ENCODE data around the gene CCDC102B. TPM values are rescaled to one million over a fixed set of nuclear protein-coding genes. Genes with fewer than 3 reads are reported as not detected.

CCDC102B gene
- total RNA-seq, 1 donor from 2014 or later: 6.1 TPM

DNA sequence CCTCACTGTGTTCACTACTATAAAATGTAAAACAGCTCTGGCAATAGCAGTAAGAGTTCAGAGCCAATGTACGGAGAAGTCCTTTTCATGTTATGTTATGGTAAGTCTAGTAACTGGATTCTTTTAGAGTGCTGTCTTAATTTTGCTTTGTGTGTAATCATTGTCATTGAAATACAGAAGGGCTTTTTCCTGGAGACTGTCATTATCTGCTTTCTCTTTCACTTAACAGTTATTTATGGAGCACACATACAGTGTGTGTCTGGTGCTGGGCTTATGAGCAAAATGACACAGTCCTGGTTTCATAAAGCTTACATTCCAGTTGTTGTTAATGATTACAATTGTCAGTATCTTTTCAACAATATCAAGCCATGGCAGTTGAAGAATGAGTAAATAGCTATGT, 95.5 kb downstream of the CCDC102B start:
- Histone ChIP-seq H3K27ac (replicated peaks) (no peak overlapping the region), H3K27me3 (ENCODE audit: low read depth) (no peaks in the 10 kb centered on the region), H3K9me3 (replicated peaks) (no peaks in the 10 kb centered on the region), H3K4me1 (peaks cover 8% of the 10 kb centered on the region), H3K4me3 (no peak overlapping the region), H3K36me3 (no peaks in the 10 kb centered on the region)
- intact Hi-C loops (cut with micrococcal nuclease): no loop called here
- DNase-seq: no peak
- TF ChIP-seq, protein P1, sequence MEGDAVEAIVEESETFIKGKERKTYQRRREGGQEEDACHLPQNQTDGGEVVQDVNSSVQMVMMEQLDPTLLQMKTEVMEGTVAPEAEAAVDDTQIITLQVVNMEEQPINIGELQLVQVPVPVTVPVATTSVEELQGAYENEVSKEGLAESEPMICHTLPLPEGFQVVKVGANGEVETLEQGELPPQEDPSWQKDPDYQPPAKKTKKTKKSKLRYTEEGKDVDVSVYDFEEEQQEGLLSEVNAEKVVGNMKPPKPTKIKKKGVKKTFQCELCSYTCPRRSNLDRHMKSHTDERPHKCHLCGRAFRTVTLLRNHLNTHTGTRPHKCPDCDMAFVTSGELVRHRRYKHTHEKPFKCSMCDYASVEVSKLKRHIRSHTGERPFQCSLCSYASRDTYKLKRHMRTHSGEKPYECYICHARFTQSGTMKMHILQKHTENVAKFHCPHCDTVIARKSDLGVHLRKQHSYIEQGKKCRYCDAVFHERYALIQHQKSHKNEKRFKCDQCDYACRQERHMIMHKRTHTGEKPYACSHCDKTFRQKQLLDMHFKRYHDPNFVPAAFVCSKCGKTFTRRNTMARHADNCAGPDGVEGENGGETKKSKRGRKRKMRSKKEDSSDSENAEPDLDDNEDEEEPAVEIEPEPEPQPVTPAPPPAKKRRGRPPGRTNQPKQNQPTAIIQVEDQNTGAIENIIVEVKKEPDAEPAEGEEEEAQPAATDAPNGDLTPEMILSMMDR (IDR thresholded peaks at IDR 0.05; ENCODE audit: borderline replicate concordance): no peak

DNA sequence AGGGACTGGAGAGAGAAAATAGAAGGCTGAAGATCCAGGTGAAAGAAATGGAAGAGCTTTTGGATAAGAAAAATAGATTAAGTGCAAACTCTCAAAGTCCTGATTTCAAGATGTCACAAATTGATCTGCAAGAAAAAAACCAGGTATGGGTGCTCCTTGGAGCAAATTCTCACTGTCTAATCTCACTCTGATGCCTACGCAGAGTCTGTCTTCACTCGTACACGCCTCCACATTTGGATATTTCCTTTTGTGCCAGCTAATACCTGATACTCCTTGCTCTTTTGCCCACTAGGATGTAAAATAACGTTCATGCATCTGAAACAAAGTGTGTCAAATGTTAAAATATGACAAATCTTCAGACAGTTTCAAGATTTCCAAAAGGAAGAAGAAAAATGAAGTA, 99.4 kb downstream of the CCDC102B start:
- DNase-seq: no peak
- H3K4me1 ChIP-seq: peaks cover 8% of the 10 kb centered on the region
- H3K27me3 ChIP-seq (ENCODE audit: low read depth): no peaks in the 10 kb centered on the region
- no peaks in the 10 kb centered on the region for H3K36me3 ChIP-seq
- TF ChIP-seq, protein P1 (IDR thresholded peaks at IDR 0.05; ENCODE audit: borderline replicate concordance): no peak
- intact Hi-C loops (cut with micrococcal nuclease): no loop called here
- no peak overlapping the region for H3K27ac ChIP-seq (replicated peaks)
- H3K4me3 ChIP-seq: no peak overlapping the region
- H3K9me3 ChIP-seq (replicated peaks): no peaks in the 10 kb centered on the region

DNA sequence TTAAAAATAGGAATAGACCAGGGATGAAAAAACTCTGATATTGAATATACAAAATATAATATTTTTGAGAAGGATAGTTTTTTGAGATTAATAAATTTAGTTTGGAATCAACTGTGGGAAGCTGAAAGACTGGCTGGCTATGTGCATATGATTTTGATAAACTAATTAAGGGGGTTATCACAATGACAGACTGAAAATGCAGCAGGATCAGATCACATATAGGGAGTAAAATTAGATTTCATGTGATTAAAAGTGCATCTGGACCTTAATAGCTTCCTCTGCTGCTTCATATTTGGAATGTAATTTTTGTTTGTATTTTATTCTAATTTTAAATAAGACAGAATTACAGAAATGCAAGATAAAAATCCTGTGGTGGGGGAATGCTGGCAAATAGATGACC, 111.7 kb downstream of the CCDC102B start:
- Histone ChIP-seq H3K27me3 (ENCODE audit: low read depth) (no peaks in the 10 kb centered on the region), H3K4me1 (no peaks in the 10 kb centered on the region), H3K36me3 (no peaks in the 10 kb centered on the region), H3K9me3 (replicated peaks) (no peaks in the 10 kb centered on the region), H3K27ac (replicated peaks) (no peak overlapping the region), H3K4me3 (no peak overlapping the region)
- TF ChIP-seq, protein P1 (IDR thresholded peaks at IDR 0.05; ENCODE audit: borderline replicate concordance): no peak
- no peak for DNase-seq
- intact Hi-C loops (cut with micrococcal nuclease): no loop called here

DNA sequence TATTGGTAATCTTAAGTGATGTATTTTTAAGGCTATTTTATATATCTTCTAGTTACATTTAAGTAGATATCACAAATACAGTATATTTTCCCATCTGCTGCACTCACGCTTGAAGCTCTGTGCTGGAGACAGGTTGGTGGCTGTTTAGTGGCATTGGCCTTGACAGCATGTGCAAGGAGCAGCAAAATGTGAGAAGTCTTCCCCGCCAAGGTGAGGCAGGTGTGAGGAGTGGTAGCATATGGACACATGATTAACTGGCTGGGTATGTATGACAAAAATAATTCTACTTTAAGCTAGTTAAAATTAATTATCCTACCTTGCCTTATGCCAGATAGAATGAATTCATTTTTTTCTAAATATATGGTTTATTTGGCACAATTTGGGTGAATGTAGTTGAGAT, 117.2 kb downstream of the CCDC102B start:
- DNase-seq: no peak

GRCh38 chr18:68916734-68917133, 118.9 kb downstream of the CCDC102B start:
- Histone ChIP-seq H3K36me3 (no peaks in the 10 kb centered on the region), H3K4me1 (no peaks in the 10 kb centered on the region), H3K27ac (replicated peaks) (no peak overlapping the region), H3K27me3 (ENCODE audit: low read depth) (no peaks in the 10 kb centered on the region), H3K9me3 (replicated peaks) (no peaks in the 10 kb centered on the region), H3K4me3 (no peak overlapping the region)
- TF ChIP-seq, protein P1 (IDR thresholded peaks at IDR 0.05; ENCODE audit: borderline replicate concordance): no peak
- intact Hi-C loops (cut with micrococcal nuclease): no loop called here
- no peak for DNase-seq

More for the DNA sequence above, 117.2 kb downstream of the CCDC102B start:
- H3K36me3 ChIP-seq: no peaks in the 10 kb centered on the region
- no peaks in the 10 kb centered on the region for H3K27me3 ChIP-seq (ENCODE audit: low read depth)
- H3K27ac ChIP-seq (replicated peaks): no peak overlapping the region
- no peak overlapping the region for H3K4me3 ChIP-seq
- TF ChIP-seq, protein P1 (IDR thresholded peaks at IDR 0.05; ENCODE audit: borderline replicate concordance): no peak
- intact Hi-C loops (cut with micrococcal nuclease): no loop called here
- H3K4me1 ChIP-seq: no peaks in the 10 kb centered on the region
- no peaks in the 10 kb centered on the region for H3K9me3 ChIP-seq (replicated peaks)

GRCh38 chr18:68918216-68918615, 120.3 kb downstream of the CCDC102B start:
- H3K9me3 ChIP-seq (replicated peaks): no peaks in the 10 kb centered on the region
- no peaks in the 10 kb centered on the region for H3K4me1 ChIP-seq
- H3K27me3 ChIP-seq (ENCODE audit: low read depth): no peaks in the 10 kb centered on the region
- no peaks in the 10 kb centered on the region for H3K36me3 ChIP-seq
- DNase-seq: no peak
- TF ChIP-seq, protein P1 (IDR thresholded peaks at IDR 0.05; ENCODE audit: borderline replicate concordance): no peak
- no peak overlapping the region for H3K27ac ChIP-seq (replicated peaks)
- H3K4me3 ChIP-seq: no peak overlapping the region
- intact Hi-C loops (cut with micrococcal nuclease): no loop called here

All from left ventricle myocardium inferior (tissue), 1 donor.